ENCODE data around the gene PHYKPL. TPM values are rescaled to one million over a fixed set of nuclear protein-coding genes. Genes with fewer than 3 reads are reported as not detected.

The PHYKPL gene
- total RNA-seq, 1 experiment from 2014 or later = 78.2 TPM

DNA sequence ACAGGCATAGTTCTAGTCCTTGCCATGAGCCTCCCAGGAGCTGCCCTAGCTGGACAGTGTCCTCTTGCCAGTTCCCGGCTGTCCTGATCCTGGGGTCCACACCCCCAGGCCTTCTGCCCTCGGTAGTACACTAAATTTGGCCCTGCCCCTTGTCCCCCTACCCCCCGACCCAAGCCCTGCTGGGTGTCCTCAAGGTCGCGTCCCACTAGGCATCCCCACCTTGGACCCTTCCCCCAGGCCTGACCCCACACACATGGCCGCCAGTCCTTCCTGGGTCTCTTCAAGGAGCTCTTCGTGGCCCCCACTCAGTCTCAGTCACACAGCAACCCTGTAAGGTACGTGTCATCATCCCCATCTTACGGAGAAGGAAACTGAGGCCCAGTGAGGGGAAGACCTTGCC is 40.0 kb upstream of the PHYKPL start:
- intact Hi-C loops (cut with micrococcal nuclease; ENCODE audit: unreplicated experiment) = no loop called here
- POLR2A ChIA-PET = no interaction called here
- TF ChIP-seq CTCF (IDR thresholded peaks at IDR 0.05; ENCODE audit: insufficient read depth in 1 of 2, low read depth in 1 of 2, low read length in 1 of 2, severe bottlenecking in 1 of 2, unreplicated experiment in 1 of 2) = no peak
- Mint-ChIP-seq H3K9me3 (ENCODE audit: unreplicated experiment) (no peaks in the 10 kb centered on the region), H3K4me1 (ENCODE audit: low read depth, unreplicated experiment) (no peaks in the 10 kb centered on the region), H3K27me3 (ENCODE audit: insufficient read depth, unreplicated experiment) (peaks cover 1% of the 10 kb centered on the region), H3K27ac (ENCODE audit: unreplicated experiment) (no peak overlapping the region), H3K36me3 (ENCODE audit: insufficient read depth, unreplicated experiment) (no peaks in the 10 kb centered on the region), H3K4me3 (ENCODE audit: unreplicated experiment) (no peak overlapping the region)
- no peak overlapping the region for H3K4me3 ChIP-seq (ENCODE audit: low read depth, low read length)
- no peaks in the 10 kb centered on the region for H3K4me1 ChIP-seq
- H3K9me3 ChIP-seq = peaks cover 17% of the 10 kb centered on the region
- H3K36me3 ChIP-seq (ENCODE audit: control insufficient read depth, insufficient read depth, low read length) = no peaks in the 10 kb centered on the region
- no peaks in the 10 kb centered on the region for H3K27me3 ChIP-seq (replicated peaks; ENCODE audit: control insufficient read depth, insufficient read depth, low read length)
- CTCF ChIA-PET = no interaction called here
- DNase-seq = no peak
- BruUV-seq (replicated peaks) = no TSS peak

DNA sequence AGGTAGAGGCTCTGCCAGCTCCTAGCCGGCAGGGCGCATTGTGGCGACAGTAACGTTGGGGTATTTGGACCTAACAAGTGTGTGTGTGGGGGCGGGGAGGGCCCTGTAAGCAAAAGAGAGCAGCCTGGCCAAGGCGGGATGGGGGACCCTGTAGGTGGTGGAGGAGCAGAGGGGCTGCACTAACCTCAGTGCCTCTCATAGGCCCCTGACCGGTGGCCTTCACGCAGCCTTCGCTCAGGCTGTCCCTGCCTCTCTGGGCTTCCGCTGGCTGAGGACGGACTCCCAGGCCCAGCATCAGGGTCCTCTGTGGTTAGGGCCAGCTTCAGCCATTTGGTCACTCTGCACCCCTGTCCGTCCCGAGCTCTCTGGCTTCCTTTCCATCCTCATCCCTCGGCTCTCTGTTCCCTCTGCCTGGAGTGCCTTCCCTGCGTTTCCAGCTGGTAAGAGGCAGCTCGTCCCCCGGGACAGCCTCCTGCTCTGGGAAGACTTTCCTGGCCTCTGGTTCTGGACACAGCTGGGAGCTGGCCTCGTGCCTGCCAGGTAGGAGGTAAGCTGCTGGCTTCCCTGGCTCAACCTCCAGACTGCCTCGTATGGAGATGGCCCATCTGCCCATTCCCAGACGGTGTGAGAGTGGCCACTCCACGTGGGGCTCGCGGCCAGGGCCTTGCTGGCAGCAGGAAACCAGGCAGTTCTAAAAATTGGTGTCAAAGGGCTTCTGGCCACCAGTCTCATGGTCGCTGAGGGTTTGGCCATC is 39.3 kb upstream of the PHYKPL start:
- Histone ChIP-seq H3K4me3 (ENCODE audit: low read depth, low read length) (no peak overlapping the region), H3K36me3 (ENCODE audit: control insufficient read depth, insufficient read depth, low read length) (no peaks in the 10 kb centered on the region), H3K27me3 (replicated peaks; ENCODE audit: control insufficient read depth, insufficient read depth, low read length) (no peaks in the 10 kb centered on the region), H3K4me1 (no peaks in the 10 kb centered on the region), H3K9me3 (peaks cover 17% of the 10 kb centered on the region)
- H3K27me3 Mint-ChIP-seq (ENCODE audit: insufficient read depth, unreplicated experiment) = no peaks in the 10 kb centered on the region
- H3K4me3 Mint-ChIP-seq (ENCODE audit: unreplicated experiment) = no peak overlapping the region
- ChIA-PET POLR2A (no interaction called here), CTCF (no interaction called here)
- BruUV-seq (replicated peaks) = no TSS peak
- no peak for DNase-seq
- H3K9me3 Mint-ChIP-seq (ENCODE audit: unreplicated experiment) = no peaks in the 10 kb centered on the region
- no peak for TF ChIP-seq CTCF (IDR thresholded peaks at IDR 0.05; ENCODE audit: insufficient read depth in 1 of 2, low read depth in 1 of 2, low read length in 1 of 2, severe bottlenecking in 1 of 2, unreplicated experiment in 1 of 2)
- H3K4me1 Mint-ChIP-seq (ENCODE audit: low read depth, unreplicated experiment) = no peaks in the 10 kb centered on the region
- no peaks in the 10 kb centered on the region for H3K36me3 Mint-ChIP-seq (ENCODE audit: insufficient read depth, unreplicated experiment)
- intact Hi-C loops (cut with micrococcal nuclease; ENCODE audit: unreplicated experiment) = no loop called here
- no peak overlapping the region for H3K27ac Mint-ChIP-seq (ENCODE audit: unreplicated experiment)

DNA sequence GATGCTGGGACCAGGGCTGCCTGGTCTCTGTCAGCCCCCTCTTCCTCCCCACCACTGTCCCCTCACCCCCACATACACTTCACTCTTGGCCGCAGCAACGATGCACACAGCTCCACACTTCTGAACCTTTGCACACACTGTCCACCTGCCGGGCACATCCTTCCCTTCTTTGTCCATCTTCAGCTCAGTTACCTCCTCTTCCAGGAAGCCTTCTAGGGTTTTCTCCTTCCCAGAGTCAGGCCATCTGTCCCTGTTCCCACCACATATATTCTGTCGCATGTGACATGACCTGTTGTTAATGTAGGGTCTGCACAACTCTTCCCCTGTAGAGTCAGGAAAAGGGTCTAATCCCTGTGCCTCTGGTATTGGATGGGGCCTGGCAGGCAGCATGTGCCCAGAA is 38.6 kb upstream of the PHYKPL start:
- no peak for TF ChIP-seq CTCF (IDR thresholded peaks at IDR 0.05; ENCODE audit: insufficient read depth in 1 of 2, low read depth in 1 of 2, low read length in 1 of 2, severe bottlenecking in 1 of 2, unreplicated experiment in 1 of 2)
- ChIA-PET CTCF (interaction anchor here (0.6 kb wide), 1 partner anchor 291 kb away, joined by 4 read pairs; no protein-coding TSS in a partner anchor), POLR2A (no interaction called here)
- no peak for DNase-seq
- Mint-ChIP-seq H3K9me3 (ENCODE audit: unreplicated experiment) (no peaks in the 10 kb centered on the region), H3K4me1 (ENCODE audit: low read depth, unreplicated experiment) (no peaks in the 10 kb centered on the region), H3K4me3 (ENCODE audit: unreplicated experiment) (no peak overlapping the region), H3K36me3 (ENCODE audit: insufficient read depth, unreplicated experiment) (no peaks in the 10 kb centered on the region), H3K27me3 (ENCODE audit: insufficient read depth, unreplicated experiment) (no peaks in the 10 kb centered on the region), H3K27ac (ENCODE audit: unreplicated experiment) (no peak overlapping the region)
- BruUV-seq (replicated peaks) = no TSS peak
- no peak overlapping the region for H3K4me3 ChIP-seq (ENCODE audit: low read depth, low read length)
- no peaks in the 10 kb centered on the region for H3K27me3 ChIP-seq (replicated peaks; ENCODE audit: control insufficient read depth, insufficient read depth, low read length)
- H3K4me1 ChIP-seq = no peaks in the 10 kb centered on the region
- no peaks in the 10 kb centered on the region for H3K36me3 ChIP-seq (ENCODE audit: control insufficient read depth, insufficient read depth, low read length)
- H3K9me3 ChIP-seq = peaks cover 16% of the 10 kb centered on the region
- intact Hi-C loops (cut with micrococcal nuclease; ENCODE audit: unreplicated experiment) = no loop called here
